ENCODE results near the gene PTPMT1.
A peak's percentile ranks its signal among the peaks of the same experiment; 100 is the strongest.
"Not testable (repeated sequence)": the region's sequence is repeated elsewhere in the genome, so short reads cannot be mapped to it uniquely, and the experiment has no call there.

Gene PTPMT1

DNA sequence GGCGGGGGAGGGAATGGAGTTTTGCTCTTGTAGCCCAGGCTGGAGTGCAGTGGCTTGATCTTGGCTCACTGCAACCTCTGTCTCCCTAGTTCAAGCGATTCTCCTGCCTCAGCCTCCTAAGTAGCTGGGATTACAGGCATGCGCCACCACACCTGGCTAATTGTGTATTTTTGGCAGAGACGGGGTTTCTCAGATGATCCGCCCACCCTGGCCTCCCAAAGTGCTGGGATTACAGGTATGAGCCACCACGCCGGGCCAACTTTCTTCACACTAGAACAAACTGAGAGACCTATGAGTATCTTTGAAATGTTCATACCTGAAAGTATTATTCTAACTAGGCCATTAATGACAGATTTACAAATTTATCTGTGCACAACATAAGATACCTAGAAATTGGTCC, 19.1 kb upstream of the PTPMT1 start:
- H3K27ac ChIP-seq (ENCODE audit: insufficient read depth, low read depth, low read length, poor library complexity, severe bottlenecking); H3K9me3 ChIP-seq (ENCODE audit: control insufficient read depth, low read length); H3K27me3 ChIP-seq (ENCODE audit: control insufficient read depth, insufficient read depth, low read length, poor library complexity, severe bottlenecking); H3K36me3 ChIP-seq (ENCODE audit: control insufficient read depth, insufficient read depth, low read length); H3K4me3 ChIP-seq (ENCODE audit: insufficient read depth, low read depth, low read length); H3K4me1 ChIP-seq (ENCODE audit: control insufficient read depth, insufficient read depth, low read length): not testable (repeated sequence)
- whole genome bisulfite sequencing, 2 experiments: 95 to 97% methylated on average over 7 of the region's 7 CpGs

- no peak overlapping the region for H3K27ac ChIP-seq (ENCODE audit: insufficient read depth, low read depth, low read length, poor library complexity, severe bottlenecking)
- 84 to 91% methylated on average over 8 to 9 of the region's 10 CpGs for WGBS, 2 experiments
Measured at GRCh38 chr11:47550288-47551047, 14.9 kb upstream of the PTPMT1 start.

GRCh38 chr11:47551086-47551485, 14.3 kb upstream of the PTPMT1 start:
- Histone ChIP-seq H3K9me3 (ENCODE audit: control insufficient read depth, low read length) (no peaks in the 10 kb centered on the region), H3K27ac (ENCODE audit: insufficient read depth, low read depth, low read length, poor library complexity, severe bottlenecking) (no peak overlapping the region), H3K36me3 (ENCODE audit: control insufficient read depth, insufficient read depth, low read length) (no peaks in the 10 kb centered on the region), H3K27me3 (ENCODE audit: control insufficient read depth, insufficient read depth, low read length, poor library complexity, severe bottlenecking) (no peaks in the 10 kb centered on the region), H3K4me1 (ENCODE audit: control insufficient read depth, insufficient read depth, low read length) (peaks cover 9% of the 10 kb centered on the region), H3K4me3 (ENCODE audit: insufficient read depth, low read depth, low read length) (peak overlapping the region; percentile 88)

More at GRCh38 chr11:47550288-47551047, 14.9 kb upstream of the PTPMT1 start:
- H3K27me3 ChIP-seq (ENCODE audit: control insufficient read depth, insufficient read depth, low read length, poor library complexity, severe bottlenecking): no peaks in the 10 kb centered on the region
- no peak overlapping the region for H3K4me3 ChIP-seq (ENCODE audit: insufficient read depth, low read depth, low read length)
- peaks cover 9% of the 10 kb centered on the region for H3K4me1 ChIP-seq (ENCODE audit: control insufficient read depth, insufficient read depth, low read length)
- no peaks in the 10 kb centered on the region for H3K9me3 ChIP-seq (ENCODE audit: control insufficient read depth, low read length)
- H3K36me3 ChIP-seq (ENCODE audit: control insufficient read depth, insufficient read depth, low read length): no peaks in the 10 kb centered on the region

GRCh38 chr11:47552056-47552565, 13.3 kb upstream of the PTPMT1 start:
- Histone ChIP-seq H3K27ac (ENCODE audit: insufficient read depth, low read depth, low read length, poor library complexity, severe bottlenecking) (peak overlapping the region; percentile 52), H3K4me1 (ENCODE audit: control insufficient read depth, insufficient read depth, low read length) (peaks cover 9% of the 10 kb centered on the region), H3K4me3 (ENCODE audit: insufficient read depth, low read depth, low read length) (peak overlapping the region; percentile 88), H3K36me3 (ENCODE audit: control insufficient read depth, insufficient read depth, low read length) (no peaks in the 10 kb centered on the region), H3K9me3 (ENCODE audit: control insufficient read depth, low read length) (no peaks in the 10 kb centered on the region), H3K27me3 (ENCODE audit: control insufficient read depth, insufficient read depth, low read length, poor library complexity, severe bottlenecking) (no peaks in the 10 kb centered on the region)
- 1% methylated on average over 22 of the region's 22 CpGs for WGBS, 2 experiments

- WGBS, 2 experiments: 0% methylated on average over 89 of the region's 89 CpGs
- no peaks in the 10 kb centered on the region for H3K36me3 ChIP-seq (ENCODE audit: control insufficient read depth, insufficient read depth, low read length)
- no peaks in the 10 kb centered on the region for H3K27me3 ChIP-seq (ENCODE audit: control insufficient read depth, insufficient read depth, low read length, poor library complexity, severe bottlenecking)
- H3K4me3 ChIP-seq (ENCODE audit: insufficient read depth, low read depth, low read length): peak within 1 kb of the TSS; percentile 88
- H3K4me1 ChIP-seq (ENCODE audit: control insufficient read depth, insufficient read depth, low read length): peaks cover 9% of the 10 kb centered on the region
- H3K27ac ChIP-seq (ENCODE audit: insufficient read depth, low read depth, low read length, poor library complexity, severe bottlenecking): peak within 1 kb of the TSS; percentile 52
- no peaks in the 10 kb centered on the region for H3K9me3 ChIP-seq (ENCODE audit: control insufficient read depth, low read length)
Measured at GRCh38 chr11:47552566-47553405, 12.6 kb upstream of the PTPMT1 start, which contains the start of gene CELF1. TSS of gene CELF1 (minus strand) at chr11:47553132. CDS start at chr11:47499523, 53,609 bp downstream.

DNA sequence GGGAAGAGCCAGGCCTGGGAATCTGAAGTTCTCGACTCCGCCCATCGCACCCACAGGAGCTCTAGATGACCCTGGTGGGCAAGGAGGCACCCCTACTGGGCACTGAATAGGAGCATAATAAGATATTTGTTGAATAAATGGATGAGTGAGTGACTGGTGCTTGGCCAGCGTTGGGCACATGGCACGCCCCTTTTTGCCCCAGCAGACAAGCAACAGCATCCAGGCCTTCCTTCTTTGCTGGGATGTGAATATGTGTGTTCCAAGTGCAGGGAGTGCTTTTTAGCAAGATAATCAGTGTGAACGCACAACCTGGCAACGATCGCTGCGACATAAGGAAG, 12.0 kb upstream of the PTPMT1 start:
- Histone ChIP-seq H3K27ac (ENCODE audit: insufficient read depth, low read depth, low read length, poor library complexity, severe bottlenecking) (peak overlapping the region; percentile 52), H3K9me3 (ENCODE audit: control insufficient read depth, low read length) (no peaks in the 10 kb centered on the region), H3K27me3 (ENCODE audit: control insufficient read depth, insufficient read depth, low read length, poor library complexity, severe bottlenecking) (no peaks in the 10 kb centered on the region), H3K4me3 (ENCODE audit: insufficient read depth, low read depth, low read length) (peak overlapping the region; percentile 88), H3K4me1 (ENCODE audit: control insufficient read depth, insufficient read depth, low read length) (peaks cover 9% of the 10 kb centered on the region), H3K36me3 (ENCODE audit: control insufficient read depth, insufficient read depth, low read length) (no peaks in the 10 kb centered on the region)
- 30 to 40% methylated on average over 9 of the region's 9 CpGs for WGBS, 2 experiments

- H3K9me3 ChIP-seq (ENCODE audit: control insufficient read depth, low read length); H3K27me3 ChIP-seq (ENCODE audit: control insufficient read depth, insufficient read depth, low read length, poor library complexity, severe bottlenecking); H3K4me1 ChIP-seq (ENCODE audit: control insufficient read depth, insufficient read depth, low read length); H3K27ac ChIP-seq (ENCODE audit: insufficient read depth, low read depth, low read length, poor library complexity, severe bottlenecking); H3K4me3 ChIP-seq (ENCODE audit: insufficient read depth, low read depth, low read length); H3K36me3 ChIP-seq (ENCODE audit: control insufficient read depth, insufficient read depth, low read length): not testable (repeated sequence)
- 89 to 94% methylated on average over 12 of the region's 12 CpGs for WGBS, 2 experiments
Measured at GRCh38 chr11:47557004-47557403, 8.4 kb upstream of the PTPMT1 start.

DNA sequence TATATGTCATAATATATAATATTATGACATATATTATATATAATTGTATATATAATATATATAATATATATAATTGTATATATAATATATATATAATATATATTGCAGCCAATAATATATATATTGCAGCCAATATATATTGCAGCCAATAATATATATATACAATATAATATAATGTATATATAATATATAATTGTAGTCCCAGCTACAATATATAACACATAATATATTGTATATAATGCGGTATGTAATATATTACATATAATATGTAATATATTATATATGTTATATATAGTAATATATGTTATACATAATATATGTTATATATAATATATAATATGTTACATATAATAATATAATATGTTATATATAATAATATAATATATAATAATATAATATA, 6.7 kb upstream of the PTPMT1 start:
- Histone ChIP-seq H3K4me1 (ENCODE audit: control insufficient read depth, insufficient read depth, low read length) (no peaks in the 10 kb centered on the region), H3K27me3 (ENCODE audit: control insufficient read depth, insufficient read depth, low read length, poor library complexity, severe bottlenecking) (no peaks in the 10 kb centered on the region), H3K27ac (ENCODE audit: insufficient read depth, low read depth, low read length, poor library complexity, severe bottlenecking) (no peak overlapping the region), H3K9me3 (ENCODE audit: control insufficient read depth, low read length) (no peaks in the 10 kb centered on the region), H3K4me3 (ENCODE audit: insufficient read depth, low read depth, low read length) (no peak overlapping the region), H3K36me3 (ENCODE audit: control insufficient read depth, insufficient read depth, low read length) (no peaks in the 10 kb centered on the region)
- no CpG with 5 or more reads among the region's 1 CpG for WGBS, 2 experiments

GRCh38 chr11:47560426-47560825, 5.0 kb upstream of the PTPMT1 start:
- no peak overlapping the region for H3K4me3 ChIP-seq (ENCODE audit: insufficient read depth, low read depth, low read length)
- H3K9me3 ChIP-seq (ENCODE audit: control insufficient read depth, low read length): no peaks in the 10 kb centered on the region
- no peaks in the 10 kb centered on the region for H3K27me3 ChIP-seq (ENCODE audit: control insufficient read depth, insufficient read depth, low read length, poor library complexity, severe bottlenecking)
- no peak overlapping the region for H3K27ac ChIP-seq (ENCODE audit: insufficient read depth, low read depth, low read length, poor library complexity, severe bottlenecking)
- 95 to 98% methylated on average over 2 of the region's 2 CpGs for WGBS, 2 experiments
- no peaks in the 10 kb centered on the region for H3K4me1 ChIP-seq (ENCODE audit: control insufficient read depth, insufficient read depth, low read length)
- no peaks in the 10 kb centered on the region for H3K36me3 ChIP-seq (ENCODE audit: control insufficient read depth, insufficient read depth, low read length)

- not testable (repeated sequence) for H3K36me3 ChIP-seq (ENCODE audit: control insufficient read depth, insufficient read depth, low read length); H3K4me3 ChIP-seq (ENCODE audit: insufficient read depth, low read depth, low read length); H3K27ac ChIP-seq (ENCODE audit: insufficient read depth, low read depth, low read length, poor library complexity, severe bottlenecking); H3K27me3 ChIP-seq (ENCODE audit: control insufficient read depth, insufficient read depth, low read length, poor library complexity, severe bottlenecking); H3K4me1 ChIP-seq (ENCODE audit: control insufficient read depth, insufficient read depth, low read length); H3K9me3 ChIP-seq (ENCODE audit: control insufficient read depth, low read length)
- WGBS, 2 experiments: 94 to 98% methylated on average over 4 of the region's 4 CpGs
Measured at GRCh38 chr11:47562393-47562792, 3.0 kb upstream of the PTPMT1 start.
